Activated CD8-positive, alpha-beta T cell treated with anti-CD3 and anti-CD28 coated beads for 36 hours (primary cell): ENCODE measurements around the gene BOK. TPM values are rescaled to one million over a fixed set of nuclear protein-coding genes. Genes with fewer than 3 reads are reported as not detected.

ENCODE experiments used
- ATAC-seq: fragments of 200-7000 bp; cut with Tn5 transposase; one replicate; pipeline ENCODE4 v1.10.0; 2021; ENCODE audit warnings: mild to moderate bottlenecking, moderate library complexity
- CTCF ChIA-PET: fragments of 350-600 bp; sonication (Branson Sonifier 250); formaldehyde crosslinking; loops from one replicate; lab custom pipeline; 2021; ENCODE audit warnings: antibody characterized with exemption; lab: Charles Lee
- POLR2A ChIA-PET: fragments of 350-600 bp; sonication (Branson Sonifier 250); formaldehyde crosslinking; loops from one replicate; lab custom pipeline; 2021; ENCODE audit warnings: antibody characterized with exemption; lab: Charles Lee
- DNase-seq: peaks from one replicate; pipeline ENCODE4 v3.0.0-alpha.2; 2020
- H3K27ac Mint-ChIP-seq: one replicate; pipeline ENCODE4 v1.8.0; 2021; ENCODE audit warnings: mild to moderate bottlenecking, mixed read lengths
- H3K27me3 Mint-ChIP-seq: one replicate; pipeline ENCODE4 v1.8.0; 2021; ENCODE audit warnings: mixed read lengths
- H3K36me3 Mint-ChIP-seq: one replicate; pipeline ENCODE4 v1.8.0; 2021; ENCODE audit warnings: low read depth, mixed read lengths
- H3K4me1 Mint-ChIP-seq: one replicate; pipeline ENCODE4 v1.8.0; 2021; ENCODE audit warnings: low read depth, mixed read lengths
- H3K4me3 Mint-ChIP-seq: one replicate; pipeline ENCODE4 v1.8.0; 2021; ENCODE audit warnings: mild to moderate bottlenecking, moderate library complexity, mixed read lengths
- H3K9me3 Mint-ChIP-seq: one replicate; pipeline ENCODE4 v1.8.0; 2021; ENCODE audit warnings: mixed read lengths
- CTCF ChIP-seq: fragments of 200-600 bp; IDR thresholded peaks from one replicate; pipeline ENCODE4 v1.8.0; 2022; ENCODE audit warnings: antibody characterized with exemption, mild to moderate bottlenecking
- intact Hi-C: fragments of 100-400 bp; cut with micrococcal nuclease; formaldehyde crosslinking; loops from one replicate; pipeline ENCODE4 v1.10.0; 2022
- total RNA-seq, 2 experiments: library from RNA; stranded (reverse); gene quantifications; one replicate each; pipeline ENCODE4 v1.2.3, GENCODE V29; 2021

The BOK gene
- total RNA-seq, 2 experiments from 2014 or later = 0.16 to 0.22 TPM

GRCh38 chr2:241560162-241560882 lies 1.8 kb downstream of the BOK start:
- H3K27ac Mint-ChIP-seq = no peak overlapping the region
- peaks cover 19% of the 10 kb centered on the region for H3K9me3 Mint-ChIP-seq
- TF ChIP-seq CTCF = no peak
- peaks cover 34% of the 10 kb centered on the region for H3K27me3 Mint-ChIP-seq
- ATAC-seq = no peak
- CTCF ChIA-PET = no interaction called here
- DNase-seq = no peak
- intact Hi-C loops = no loop called here
- peaks cover 6% of the 10 kb centered on the region for H3K4me1 Mint-ChIP-seq
- H3K4me3 Mint-ChIP-seq = peak overlapping the region; percentile 24
- peaks cover 4% of the 10 kb centered on the region for H3K36me3 Mint-ChIP-seq
- POLR2A ChIA-PET = interaction anchor here (0.7 kb wide), 1 partner anchor 202 kb away, joined by 3 read pairs; no protein-coding TSS in a partner anchor

DNA sequence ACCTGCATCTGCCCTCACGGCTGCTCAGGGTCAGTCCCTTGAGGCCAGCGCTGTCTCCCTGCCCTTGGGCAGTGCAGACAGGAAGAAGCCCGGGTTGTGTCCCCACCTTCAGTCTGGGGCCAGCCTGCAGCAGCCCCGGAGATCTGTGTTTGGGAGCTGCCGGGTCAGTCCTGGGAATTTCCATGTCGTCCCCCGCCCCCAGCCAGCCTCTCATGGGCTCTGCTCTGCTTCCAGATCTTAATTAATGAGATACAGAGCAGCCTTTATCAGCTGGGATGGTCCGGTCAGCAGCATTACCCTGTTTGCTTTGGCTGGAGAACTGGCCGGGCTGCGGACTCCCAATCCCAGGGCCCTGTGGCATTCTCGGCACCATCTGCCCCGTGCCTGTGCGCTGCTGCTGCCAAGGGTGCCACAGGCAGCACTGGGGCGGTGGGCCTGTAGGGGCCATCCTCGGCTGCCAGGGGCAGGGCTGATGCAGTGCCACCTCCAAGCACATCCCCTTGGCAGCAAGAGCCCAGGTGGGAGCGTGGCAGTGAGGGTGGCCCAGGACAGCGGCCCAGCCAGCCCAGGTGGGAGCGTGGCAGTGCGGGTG lies 2.4 kb downstream of the BOK start:
- DNase-seq = no peak
- H3K4me3 Mint-ChIP-seq = no peak overlapping the region
- ATAC-seq = no peak

DNA sequence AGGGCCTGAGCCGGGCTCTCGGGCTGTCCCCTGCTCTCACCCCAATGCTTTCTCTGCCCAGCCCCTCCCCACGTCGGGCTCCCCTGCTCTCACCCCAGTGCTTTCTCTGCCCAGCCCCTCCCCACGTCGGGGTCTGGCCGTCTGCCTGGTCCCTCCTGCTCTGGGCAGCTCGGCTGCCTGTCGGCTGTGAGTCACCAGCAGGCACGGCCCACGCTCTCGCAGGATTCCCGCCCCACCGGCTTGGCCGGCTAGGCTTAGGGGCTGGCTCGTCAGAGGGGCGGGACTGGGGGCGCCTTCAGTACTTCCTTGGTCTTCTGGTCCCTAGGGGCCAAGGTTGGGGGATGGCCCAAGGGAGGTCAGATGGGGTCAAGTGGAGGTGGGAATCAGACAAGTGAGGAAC lies 3.3 kb downstream of the BOK start:
- no peak overlapping the region for H3K27ac Mint-ChIP-seq
- ChIA-PET CTCF (no interaction called here), POLR2A (no interaction called here)
- intact Hi-C loops = no loop called here
- H3K4me3 Mint-ChIP-seq = no peak overlapping the region
- H3K4me1 Mint-ChIP-seq = peaks cover 6% of the 10 kb centered on the region
- no peak for TF ChIP-seq CTCF
- no peak for DNase-seq
- ATAC-seq = no peak
- peaks cover 11% of the 10 kb centered on the region for H3K9me3 Mint-ChIP-seq
- H3K36me3 Mint-ChIP-seq = peaks cover 4% of the 10 kb centered on the region
- peaks cover 25% of the 10 kb centered on the region for H3K27me3 Mint-ChIP-seq

More for the DNA sequence above, 2.4 kb downstream of the BOK start:
- ChIA-PET CTCF (no interaction called here), POLR2A (no interaction called here)
- Mint-ChIP-seq H3K36me3 (peaks cover 4% of the 10 kb centered on the region), H3K4me1 (peaks cover 6% of the 10 kb centered on the region), H3K27me3 (peaks cover 30% of the 10 kb centered on the region), H3K27ac (no peak overlapping the region), H3K9me3 (peaks cover 15% of the 10 kb centered on the region)
- no peak for TF ChIP-seq CTCF
- intact Hi-C loops = no loop called here

GRCh38 chr2:241562269-241562891 lies 3.8 kb downstream of the BOK start:
- H3K27ac Mint-ChIP-seq = no peak overlapping the region
- ChIA-PET CTCF (no interaction called here), POLR2A (no interaction called here)
- DNase-seq = no peak
- H3K4me1 Mint-ChIP-seq = peaks cover 6% of the 10 kb centered on the region
- TF ChIP-seq CTCF = no peak
- no peak overlapping the region for H3K4me3 Mint-ChIP-seq
- ATAC-seq = no peak
- H3K27me3 Mint-ChIP-seq = peaks cover 22% of the 10 kb centered on the region
- peaks cover 8% of the 10 kb centered on the region for H3K9me3 Mint-ChIP-seq
- peaks cover 4% of the 10 kb centered on the region for H3K36me3 Mint-ChIP-seq
- intact Hi-C loops = no loop called here

GRCh38 chr2:241563031-241563507 lies 4.5 kb downstream of the BOK start:
- POLR2A ChIA-PET = no interaction called here
- Mint-ChIP-seq H3K27ac (no peak overlapping the region), H3K9me3 (peaks cover 3% of the 10 kb centered on the region), H3K4me3 (no peak overlapping the region), H3K36me3 (peaks cover 2% of the 10 kb centered on the region), H3K27me3 (peaks cover 15% of the 10 kb centered on the region), H3K4me1 (peaks cover 6% of the 10 kb centered on the region)
- DNase-seq = no peak
- intact Hi-C loops = no loop called here
- ATAC-seq = no peak
- CTCF ChIA-PET = no interaction called here
- no peak for TF ChIP-seq CTCF
